Gastroesophageal sphincter (tissue), 3 donors: ENCODE results near the gene C1orf21.

ENCODE experiments used
- EP300 ChIP-seq: sonication (generic); formaldehyde crosslinking; IDR thresholded peaks from one replicate; pipeline ENCODE4 v1.6.1; 2017; ENCODE audit warnings: antibody characterized with exemption, mild to moderate bottlenecking
- POLR2A ChIP-seq, 2 donors: fragments of 450-650 bp; IDR thresholded peaks; one replicate each; pipeline ENCODE4 v1.6.1; 2017; ENCODE audit warnings: antibody characterized with exemption in 2 of 2, mild to moderate bottlenecking in 2 of 2, moderate library complexity in 1 of 2
- TF ChIP-seq, protein P1 (sequence below), 4 experiments: fragments of 200-600 bp in 2 of 4; fragments of 450-650 bp in 2 of 4; sonication (generic) in 1 of 4; IDR thresholded peaks; one replicate each; pipeline ENCODE4 v1.5.1; 2017 to 2019; ENCODE audit warnings: antibody characterized with exemption in 4 of 4, mild to moderate bottlenecking in 2 of 4, moderate library complexity in 2 of 4

DNA sequence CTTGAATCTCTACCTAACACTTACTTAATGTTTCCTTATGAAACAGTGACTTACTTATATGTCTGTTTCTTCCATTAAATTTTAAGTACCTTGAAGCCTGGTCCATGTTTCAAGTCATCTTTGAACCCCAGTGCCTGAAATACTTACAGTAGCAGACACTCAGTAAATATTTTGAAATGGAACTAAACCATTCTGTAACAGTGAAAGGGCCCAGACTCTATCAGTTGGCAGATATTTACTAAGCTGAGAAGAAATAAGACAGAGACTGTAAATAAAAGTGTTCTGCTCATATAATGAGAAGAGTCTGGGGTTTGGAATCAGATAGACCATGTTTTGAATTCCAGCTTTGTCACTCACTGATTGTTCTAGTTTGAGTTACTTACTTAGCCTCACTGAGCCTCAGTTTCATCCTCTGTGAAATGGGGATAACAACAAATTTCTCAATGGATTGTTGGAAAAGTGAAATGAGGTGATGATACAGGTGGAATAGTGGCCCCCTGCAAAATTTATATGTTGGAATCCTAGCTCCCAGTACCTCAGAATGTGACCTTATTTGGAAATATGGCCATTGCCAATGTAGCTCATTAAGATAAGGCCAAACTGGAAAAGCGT, 19.3 kb upstream of the C1orf21 start:
- TF ChIP-seq, protein P1, sequence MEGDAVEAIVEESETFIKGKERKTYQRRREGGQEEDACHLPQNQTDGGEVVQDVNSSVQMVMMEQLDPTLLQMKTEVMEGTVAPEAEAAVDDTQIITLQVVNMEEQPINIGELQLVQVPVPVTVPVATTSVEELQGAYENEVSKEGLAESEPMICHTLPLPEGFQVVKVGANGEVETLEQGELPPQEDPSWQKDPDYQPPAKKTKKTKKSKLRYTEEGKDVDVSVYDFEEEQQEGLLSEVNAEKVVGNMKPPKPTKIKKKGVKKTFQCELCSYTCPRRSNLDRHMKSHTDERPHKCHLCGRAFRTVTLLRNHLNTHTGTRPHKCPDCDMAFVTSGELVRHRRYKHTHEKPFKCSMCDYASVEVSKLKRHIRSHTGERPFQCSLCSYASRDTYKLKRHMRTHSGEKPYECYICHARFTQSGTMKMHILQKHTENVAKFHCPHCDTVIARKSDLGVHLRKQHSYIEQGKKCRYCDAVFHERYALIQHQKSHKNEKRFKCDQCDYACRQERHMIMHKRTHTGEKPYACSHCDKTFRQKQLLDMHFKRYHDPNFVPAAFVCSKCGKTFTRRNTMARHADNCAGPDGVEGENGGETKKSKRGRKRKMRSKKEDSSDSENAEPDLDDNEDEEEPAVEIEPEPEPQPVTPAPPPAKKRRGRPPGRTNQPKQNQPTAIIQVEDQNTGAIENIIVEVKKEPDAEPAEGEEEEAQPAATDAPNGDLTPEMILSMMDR (IDR thresholded peaks at IDR 0.05), result no peak
- TF ChIP-seq POLR2A (IDR thresholded peaks at IDR 0.05) (no peak), EP300 (no peak)
